KMS-11 (cell line): ENCODE measurements around the gene ZNF425.

Source experiments
- H2AFZ ChIP-seq: fragments of 200-600 bp; sonication (generic); 2 replicates; pipeline ENCODE4 v1.6.1; 2016; ENCODE audit warnings: antibody characterized with exemption, mixed run types, low read depth
- H3K27ac ChIP-seq: fragments of 200-600 bp; sonication (generic); 2 replicates; pipeline ENCODE4 v1.6.1; 2016; ENCODE audit warnings: mild to moderate bottlenecking, mixed run types
- H3K27me3 ChIP-seq: fragments of 200-600 bp; sonication (generic); 2 replicates; pipeline ENCODE4 v1.6.1; 2017; ENCODE audit warnings: mild to moderate bottlenecking, low read depth, mixed run types, moderate library complexity; ENCODE audit not compliant: insufficient read depth
- H3K36me3 ChIP-seq: fragments of 200-600 bp; sonication (generic); 2 replicates; pipeline ENCODE4 v1.6.1; 2017; ENCODE audit warnings: mild to moderate bottlenecking, mixed run types; ENCODE audit not compliant: insufficient read depth
- H3K4me1 ChIP-seq: fragments of 200-600 bp; sonication (generic); 2 replicates; pipeline ENCODE4 v1.6.1; 2016; ENCODE audit warnings: mild to moderate bottlenecking, low read depth, mixed run types; ENCODE audit not compliant: poor library complexity, severe bottlenecking
- H3K4me2 ChIP-seq: fragments of 200-600 bp; sonication (generic); 2 replicates; pipeline ENCODE4 v1.7.0; 2016; ENCODE audit warnings: mild to moderate bottlenecking, mixed run types
- H3K4me3 ChIP-seq: fragments of 200-600 bp; sonication (generic); IDR thresholded peaks from 2 replicates; pipeline ENCODE4 v1.6.1; 2017; ENCODE audit warnings: low read depth, low read length, mixed read lengths; ENCODE audit not compliant: insufficient read depth
- H3K79me2 ChIP-seq: fragments of 200-600 bp; sonication (generic); 2 replicates; pipeline ENCODE4 v1.6.1; 2016; ENCODE audit warnings: low read depth, mixed run types; ENCODE audit not compliant: insufficient read depth
- H3K9ac ChIP-seq: fragments of 200-600 bp; sonication (generic); 2 replicates; pipeline ENCODE4 v1.6.1; 2016; ENCODE audit warnings: mild to moderate bottlenecking, mixed run types
- H4K20me1 ChIP-seq: fragments of 200-600 bp; sonication (generic); 2 replicates; pipeline ENCODE4 v1.6.1; 2016; ENCODE audit warnings: mild to moderate bottlenecking, mixed run types; ENCODE audit not compliant: insufficient read depth
- TF ChIP-seq, protein P1 (sequence below): fragments of 200-600 bp; sonication (generic); conservative IDR thresholded peaks from 2 replicates; pipeline ENCODE4 v1.6.1; 2017; ENCODE audit warnings: low read depth, mild to moderate bottlenecking, antibody characterized with exemption, low read length, moderate library complexity, mixed read lengths

The ZNF425 gene

DNA sequence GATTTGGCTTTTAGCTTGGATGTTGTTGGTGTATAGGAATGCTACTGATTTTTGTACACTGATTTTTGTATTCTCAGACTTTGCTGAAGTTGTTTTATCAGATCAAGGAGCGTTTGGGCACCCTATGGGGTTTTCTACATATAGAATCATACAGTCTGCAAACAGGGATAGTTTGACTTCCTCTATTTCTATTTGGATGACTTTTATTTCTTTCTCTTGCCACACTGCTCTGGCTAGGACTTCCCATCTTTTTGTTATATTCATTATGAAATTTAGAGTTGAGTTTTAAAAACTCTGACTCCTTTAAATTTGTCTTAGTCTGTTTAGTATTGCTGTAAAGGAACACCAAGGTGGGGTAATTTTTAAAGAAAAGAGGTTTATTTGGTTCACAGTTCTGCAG, 40.3 kb downstream of the ZNF425 start:
- Histone ChIP-seq H3K36me3 (no peaks in the 10 kb centered on the region), H3K27ac (no peak overlapping the region), H3K9ac (no peak overlapping the region), H2AFZ (no peak overlapping the region), H3K4me1 (peaks cover 11% of the 10 kb centered on the region), H3K4me3 (no peak overlapping the region), H3K4me2 (no peak overlapping the region), H3K27me3 (no peaks in the 10 kb centered on the region), H4K20me1 (no peaks in the 10 kb centered on the region), H3K79me2 (peaks cover 31% of the 10 kb centered on the region)
- TF ChIP-seq, protein P1, sequence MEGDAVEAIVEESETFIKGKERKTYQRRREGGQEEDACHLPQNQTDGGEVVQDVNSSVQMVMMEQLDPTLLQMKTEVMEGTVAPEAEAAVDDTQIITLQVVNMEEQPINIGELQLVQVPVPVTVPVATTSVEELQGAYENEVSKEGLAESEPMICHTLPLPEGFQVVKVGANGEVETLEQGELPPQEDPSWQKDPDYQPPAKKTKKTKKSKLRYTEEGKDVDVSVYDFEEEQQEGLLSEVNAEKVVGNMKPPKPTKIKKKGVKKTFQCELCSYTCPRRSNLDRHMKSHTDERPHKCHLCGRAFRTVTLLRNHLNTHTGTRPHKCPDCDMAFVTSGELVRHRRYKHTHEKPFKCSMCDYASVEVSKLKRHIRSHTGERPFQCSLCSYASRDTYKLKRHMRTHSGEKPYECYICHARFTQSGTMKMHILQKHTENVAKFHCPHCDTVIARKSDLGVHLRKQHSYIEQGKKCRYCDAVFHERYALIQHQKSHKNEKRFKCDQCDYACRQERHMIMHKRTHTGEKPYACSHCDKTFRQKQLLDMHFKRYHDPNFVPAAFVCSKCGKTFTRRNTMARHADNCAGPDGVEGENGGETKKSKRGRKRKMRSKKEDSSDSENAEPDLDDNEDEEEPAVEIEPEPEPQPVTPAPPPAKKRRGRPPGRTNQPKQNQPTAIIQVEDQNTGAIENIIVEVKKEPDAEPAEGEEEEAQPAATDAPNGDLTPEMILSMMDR, result no peak

DNA sequence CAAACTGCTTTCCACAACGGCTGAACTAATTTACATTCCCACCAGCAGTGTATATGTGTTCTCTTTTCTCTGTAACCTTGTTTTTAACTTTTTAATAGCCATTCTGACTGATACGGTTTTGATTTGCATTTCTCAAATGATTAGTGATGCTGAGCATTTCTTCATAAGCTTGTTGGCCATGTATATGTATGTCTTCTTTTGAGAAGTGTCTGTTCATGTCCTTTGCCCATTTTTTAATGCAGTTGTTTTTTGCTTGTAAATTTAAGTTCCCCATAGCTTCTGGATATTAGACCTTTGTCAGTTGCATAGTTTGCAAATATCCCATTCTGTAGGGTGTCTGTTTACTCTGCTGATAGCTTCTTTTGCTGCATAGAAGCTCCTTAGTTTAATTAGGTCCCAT, 41.7 kb downstream of the ZNF425 start:
- Histone ChIP-seq H2AFZ (no peak overlapping the region), H3K79me2 (peaks cover 26% of the 10 kb centered on the region), H3K4me1 (peaks cover 6% of the 10 kb centered on the region), H3K27ac (no peak overlapping the region), H3K4me2 (no peak overlapping the region), H3K27me3 (no peaks in the 10 kb centered on the region), H4K20me1 (no peaks in the 10 kb centered on the region), H3K4me3 (no peak overlapping the region), H3K36me3 (no peaks in the 10 kb centered on the region), H3K9ac (no peak overlapping the region)
- TF ChIP-seq, protein P1, result no peak

DNA sequence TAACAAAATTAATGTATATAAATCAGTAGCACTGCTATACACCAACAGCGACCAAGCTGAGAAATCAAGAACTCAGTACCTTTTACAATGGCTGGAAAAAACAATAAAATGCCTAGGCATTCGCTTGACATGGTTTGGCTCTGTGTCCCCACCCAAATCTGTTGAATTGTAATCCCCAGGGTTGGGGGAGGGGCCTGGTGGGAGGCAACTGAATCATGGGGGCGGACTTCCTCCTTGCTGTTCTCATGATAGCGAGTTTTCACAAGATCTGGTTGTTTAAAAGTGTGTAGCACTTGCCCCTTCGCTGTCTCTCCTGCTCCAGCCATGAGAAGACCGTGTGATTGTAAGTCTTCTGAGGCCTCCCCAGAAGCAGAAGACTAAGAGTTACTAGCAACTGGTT, 44.2 kb downstream of the ZNF425 start:
- TF ChIP-seq, protein P1, result no peak
- Histone ChIP-seq H3K4me3 (no peak overlapping the region), H3K79me2 (0 out of 2 replicates have a peak, but pooled peaks cover 6% of the 10 kb centered on the region)

DNA sequence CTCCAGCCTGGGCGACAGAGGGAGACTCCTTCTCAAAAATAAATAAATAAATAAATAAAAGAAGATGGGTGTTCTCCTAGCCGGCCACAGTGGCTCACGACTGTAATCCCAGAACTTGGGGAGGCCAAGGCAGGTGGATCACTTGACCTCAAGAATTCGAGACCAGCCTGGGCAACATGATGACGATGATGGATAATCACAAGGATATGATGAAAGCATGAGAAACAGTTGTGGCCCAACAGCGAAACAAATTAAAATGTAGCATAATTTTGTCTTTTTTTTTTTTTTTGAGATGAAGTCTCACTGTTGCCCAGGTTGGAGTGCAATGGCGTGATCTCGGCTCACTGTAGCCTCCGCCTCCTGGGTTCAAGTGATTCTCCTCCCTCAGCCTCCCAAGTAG, 48.5 kb downstream of the ZNF425 start:
- no peaks in the 10 kb centered on the region for H3K4me1 ChIP-seq
- no peak overlapping the region for H2AFZ ChIP-seq

More for the DNA sequence above, 44.2 kb downstream of the ZNF425 start:
- no peaks in the 10 kb centered on the region for H4K20me1 ChIP-seq
- no peaks in the 10 kb centered on the region for H3K4me1 ChIP-seq
- H3K4me2 ChIP-seq, result no peak overlapping the region
- H3K27ac ChIP-seq, result no peak overlapping the region
- H3K9ac ChIP-seq, result no peak overlapping the region
- no peaks in the 10 kb centered on the region for H3K27me3 ChIP-seq
- no peak overlapping the region for H2AFZ ChIP-seq
- no peaks in the 10 kb centered on the region for H3K36me3 ChIP-seq

More for the DNA sequence above, 48.5 kb downstream of the ZNF425 start:
- H3K9ac ChIP-seq, result no peak overlapping the region
- TF ChIP-seq, protein P1, result no peak
- no peak overlapping the region for H3K4me2 ChIP-seq
- H4K20me1 ChIP-seq, result no peaks in the 10 kb centered on the region
- no peaks in the 10 kb centered on the region for H3K27me3 ChIP-seq
- no peaks in the 10 kb centered on the region for H3K36me3 ChIP-seq
- H3K27ac ChIP-seq, result no peak overlapping the region
- H3K79me2 ChIP-seq, result no peaks in the 10 kb centered on the region
- H3K4me3 ChIP-seq, result no peak overlapping the region
